ENCODE measurements around the gene NOL9. TPM values are rescaled to one million over a fixed set of nuclear protein-coding genes. Genes with fewer than 3 reads are reported as not detected.

Gene NOL9
- total and polyA plus RNA-seq, 2 of the 13 experiments (the other 11 are each of a cell fraction or from before 2014, with no cell fraction given), result 18.0 to 24.7 TPM

- TF ChIP-seq KAT8 (CRISPR knock-in tag; IDR thresholded peaks at IDR 0.05), result peak; percentile 59; the same call in 1 of the 2 replicates
- TF ChIP-seq ZNF354B (CRISPR knock-in tag; IDR thresholded peaks at IDR 0.05), result no peak
- TF ChIP-seq NR1H2 (CRISPR knock-in tag; IDR thresholded peaks at IDR 0.05; ENCODE audit: borderline replicate concordance, low read depth), result no peak
- no peak for TF ChIP-seq ELF4 (CRISPR knock-in tag; IDR thresholded peaks at IDR 0.05; ENCODE audit: borderline replicate concordance)
- no peak for TF ChIP-seq TCF7 (IDR thresholded peaks at IDR 0.05; ENCODE audit: low read depth)
- TF ChIP-seq LBX2 (CRISPR knock-in tag; IDR thresholded peaks at IDR 0.05; ENCODE audit: borderline replicate concordance), result no peak
- TF ChIP-seq ATM (IDR thresholded peaks at IDR 0.05; ENCODE audit: borderline replicate concordance), result no peak
- TF ChIP-seq TFDP1 (CRISPR knock-in tag; IDR thresholded peaks at IDR 0.05; ENCODE audit: borderline replicate concordance), result peak; percentile 30; the same call in 1 of the 2 replicates
- TF ChIP-seq ZC3H4 (CRISPR knock-in tag; IDR thresholded peaks at IDR 0.05; ENCODE audit: borderline replicate concordance), result no peak
- TF ChIP-seq ZNF263 (CRISPR knock-in tag; IDR thresholded peaks at IDR 0.05), result peak; percentile 30; the same call in 1 of the 2 replicates
- TF ChIP-seq ZSCAN25 (CRISPR knock-in tag; IDR thresholded peaks at IDR 0.05), result no peak
- TF ChIP-seq CENPT (CRISPR knock-in tag; IDR thresholded peaks at IDR 0.05; ENCODE audit: low read depth), result 0 out of 2 replicates have a peak, but pooled peaks have one; percentile 30
- no peak for TF ChIP-seq THAP7 (CRISPR knock-in tag; IDR thresholded peaks at IDR 0.05)
- peak; percentile 91 for TF ChIP-seq GMEB1 (CRISPR knock-in tag; IDR thresholded peaks at IDR 0.05; ENCODE audit: borderline replicate concordance)
- no peak for TF ChIP-seq ZNF75D (CRISPR knock-in tag; IDR thresholded peaks at IDR 0.05; ENCODE audit: borderline replicate concordance)
- no peak for TF ChIP-seq HOXA9 (CRISPR knock-in tag; IDR thresholded peaks at IDR 0.05; ENCODE audit: borderline replicate concordance)
- TF ChIP-seq ZNF619 (CRISPR knock-in tag; IDR thresholded peaks at IDR 0.05), result peak; percentile 69; the same call in 1 of the 2 replicates
- no peak for TF ChIP-seq ZNF343 (CRISPR knock-in tag; IDR thresholded peaks at IDR 0.05)
- TF ChIP-seq FOXC1 (CRISPR knock-in tag; IDR thresholded peaks at IDR 0.05; ENCODE audit: borderline replicate concordance), result no peak; the same call in 1 of the 2 replicates
- TF ChIP-seq SATB2 (CRISPR knock-in tag; IDR thresholded peaks at IDR 0.05), result no peak
- TF ChIP-seq ZMYM3 (CRISPR knock-in tag; IDR thresholded peaks at IDR 0.05), result no peak
- no peak for TF ChIP-seq HNRNPK (IDR thresholded peaks at IDR 0.05; ENCODE audit: low read depth, low read length, poor library complexity, severe bottlenecking)
- peak; percentile 14 for TF ChIP-seq IKZF4 (CRISPR knock-in tag; IDR thresholded peaks at IDR 0.05; ENCODE audit: borderline replicate concordance, low read depth, not compliant biosample characterization)
- no peak for TF ChIP-seq PLSCR1 (CRISPR knock-in tag; IDR thresholded peaks at IDR 0.05; ENCODE audit: borderline replicate concordance)
Measured at GRCh38 chr1:6579374-6580118, 25.2 kb upstream of the NOL9 start, which contains the start of gene ZBTB48 (continued).
